Endometrial microvascular endothelial cells (primary cell): ENCODE data around the gene ZDHHC7. TPM values are rescaled to one million over a fixed set of nuclear protein-coding genes. Genes with fewer than 3 reads are reported as not detected.
"Not testable (repeated sequence)": the region's sequence is repeated elsewhere in the genome, so short reads cannot be mapped to it uniquely, and the experiment has no call there.

Source experiments
- in situ Hi-C: cut with HindIII; loops from 2 replicates; pipeline ENCODE4 v1.10.0; 2017; ENCODE audit warnings: low sequenced_read_pairs, low pct_unique_long_range_greater_than_20kb; ENCODE audit errors: inconsistent ontology term
- total RNA-seq: library from RNA; depleted of rRNA; stranded (reverse); fragments of >200 nt; gene quantifications from one replicate; pipeline ENCODE4 v1.2.3, GENCODE V29; 2015; ENCODE audit errors: inconsistent ontology term

Gene ZDHHC7
- total RNA-seq, 1 donor from 2014 or later: 51.4 TPM

DNA sequence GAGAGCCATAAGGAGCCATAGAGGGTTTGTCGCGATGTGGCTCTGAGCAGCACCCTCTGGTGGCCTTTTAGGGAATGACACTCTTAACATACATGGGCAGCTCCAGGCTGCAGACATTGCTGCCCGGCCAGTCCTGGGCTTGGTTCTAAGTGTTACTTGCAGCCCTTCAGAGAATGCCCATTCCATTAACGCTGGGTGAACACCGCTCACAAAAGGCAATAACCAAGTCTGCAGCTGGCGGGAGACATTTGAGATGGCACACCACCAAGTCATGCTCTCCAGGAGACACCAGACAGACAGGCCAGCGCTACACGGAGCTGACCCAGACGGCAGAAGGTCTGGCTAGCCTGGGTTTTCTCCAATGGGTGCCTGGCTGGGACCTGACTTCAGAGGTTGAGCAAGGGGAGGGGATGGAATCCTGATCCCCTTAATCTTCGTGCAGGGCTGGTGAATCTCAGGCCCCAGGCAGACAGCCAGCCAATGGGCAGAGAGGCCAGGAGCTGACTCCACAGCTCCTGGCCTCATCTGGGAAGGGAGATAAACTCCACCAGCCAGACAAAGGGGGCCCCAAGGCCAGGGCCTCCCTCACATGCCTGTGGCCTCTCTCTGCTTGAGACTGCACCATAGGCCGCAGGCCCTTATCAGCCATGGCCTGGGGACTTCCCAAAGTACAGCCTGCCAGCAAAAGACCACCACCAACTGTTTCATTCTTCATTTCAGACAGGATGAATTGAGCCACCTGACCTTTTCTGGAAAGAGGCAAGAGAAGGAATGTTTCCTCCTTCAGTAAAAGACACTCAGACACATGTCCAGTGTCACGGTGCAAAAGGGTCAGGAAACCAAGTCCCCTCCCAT lies 58.8 kb downstream of the ZDHHC7 start:
- in situ Hi-C loops: no loop called here

DNA sequence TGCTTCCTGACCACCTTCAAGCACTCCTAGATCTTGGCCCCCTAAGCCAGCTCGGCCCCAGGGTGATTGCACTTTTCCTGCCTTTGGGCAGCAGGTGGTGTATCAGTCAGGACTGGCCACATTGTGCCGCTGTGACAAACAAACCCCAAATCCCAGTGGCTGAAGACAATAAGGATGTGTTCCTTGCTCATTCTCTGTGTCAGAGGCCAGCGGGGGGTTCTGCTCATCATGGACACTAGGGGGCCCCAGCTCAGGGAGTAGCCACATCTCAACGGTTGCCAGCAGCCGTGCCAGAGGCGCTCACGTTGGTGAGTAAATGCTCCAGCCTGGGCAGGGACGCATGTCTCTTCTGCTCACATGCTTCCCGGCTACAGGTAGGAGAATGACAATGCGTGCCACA lies 60.4 kb downstream of the ZDHHC7 start:
- in situ Hi-C loops: no loop called here

DNA sequence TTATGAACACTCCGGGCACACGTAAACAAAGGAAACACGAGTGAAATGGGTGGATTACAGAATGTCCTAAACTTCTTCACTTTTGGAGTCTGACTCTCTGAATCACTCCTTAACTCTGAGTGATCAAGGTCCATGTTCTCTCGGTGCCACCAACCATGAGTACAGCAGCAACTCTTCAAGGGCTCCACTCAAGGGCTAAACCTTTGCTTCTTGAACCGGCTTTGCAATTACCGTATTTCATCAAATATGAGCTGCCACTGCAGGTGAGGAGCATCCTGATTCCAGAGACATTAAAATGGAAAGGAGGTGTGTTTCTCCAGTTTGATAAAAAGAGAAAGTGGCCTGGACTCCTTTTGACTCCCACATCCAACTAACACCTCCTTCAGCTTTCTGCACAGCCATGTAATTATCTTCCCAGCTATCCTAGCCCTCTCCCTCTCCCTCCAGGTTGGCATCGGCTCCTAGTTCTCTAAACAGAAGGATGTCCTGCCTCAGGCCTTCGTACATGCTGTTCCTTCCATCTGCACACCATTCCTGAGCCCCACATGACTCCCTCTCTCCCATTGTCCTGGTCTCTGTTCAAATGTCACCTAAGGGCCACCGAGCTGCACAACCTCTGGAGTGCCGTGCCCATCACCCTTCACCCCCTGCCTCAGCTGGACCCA lies 61.4 kb downstream of the ZDHHC7 start:
- in situ Hi-C loops: no loop called here

DNA sequence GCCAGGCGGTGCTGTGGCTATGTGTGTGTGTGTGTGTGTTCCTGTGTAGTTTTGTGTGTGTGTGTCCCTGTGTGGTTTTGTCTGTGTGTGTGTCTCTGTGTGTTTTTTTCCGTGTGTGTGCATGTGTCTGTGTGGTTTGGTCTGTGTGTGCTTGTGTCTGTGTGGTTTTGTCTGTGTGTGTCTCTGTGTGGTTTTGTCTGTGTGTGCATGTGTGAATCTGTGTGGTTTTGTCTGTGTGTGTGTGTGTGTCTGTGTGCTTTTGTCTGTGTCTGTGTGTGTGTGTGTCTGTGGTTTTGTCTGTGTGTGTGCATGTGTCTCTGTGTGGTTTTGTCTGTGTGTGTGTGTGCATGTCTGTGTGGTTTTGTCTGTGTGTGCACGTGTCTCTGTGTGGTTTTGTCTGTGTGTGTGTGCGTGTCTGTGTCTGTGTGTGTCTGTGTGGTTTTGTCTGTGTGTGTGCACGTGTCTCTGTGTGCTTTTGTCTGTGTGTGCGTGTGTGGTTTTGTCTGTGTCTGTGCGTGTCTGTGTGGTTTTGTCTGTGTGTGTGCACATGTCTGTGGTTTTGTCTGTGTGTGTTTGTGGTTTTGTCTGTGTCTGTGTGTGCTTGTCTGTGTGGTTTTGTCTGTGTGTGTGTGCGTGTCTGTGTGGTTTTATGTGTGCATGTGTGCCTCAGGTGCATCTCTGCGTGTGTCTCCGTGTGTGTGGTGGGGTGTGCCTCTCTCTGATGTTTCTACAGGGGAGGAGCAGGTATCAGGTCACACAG lies 62.3 kb downstream of the ZDHHC7 start:
- in situ Hi-C loops: no loop called here

DNA sequence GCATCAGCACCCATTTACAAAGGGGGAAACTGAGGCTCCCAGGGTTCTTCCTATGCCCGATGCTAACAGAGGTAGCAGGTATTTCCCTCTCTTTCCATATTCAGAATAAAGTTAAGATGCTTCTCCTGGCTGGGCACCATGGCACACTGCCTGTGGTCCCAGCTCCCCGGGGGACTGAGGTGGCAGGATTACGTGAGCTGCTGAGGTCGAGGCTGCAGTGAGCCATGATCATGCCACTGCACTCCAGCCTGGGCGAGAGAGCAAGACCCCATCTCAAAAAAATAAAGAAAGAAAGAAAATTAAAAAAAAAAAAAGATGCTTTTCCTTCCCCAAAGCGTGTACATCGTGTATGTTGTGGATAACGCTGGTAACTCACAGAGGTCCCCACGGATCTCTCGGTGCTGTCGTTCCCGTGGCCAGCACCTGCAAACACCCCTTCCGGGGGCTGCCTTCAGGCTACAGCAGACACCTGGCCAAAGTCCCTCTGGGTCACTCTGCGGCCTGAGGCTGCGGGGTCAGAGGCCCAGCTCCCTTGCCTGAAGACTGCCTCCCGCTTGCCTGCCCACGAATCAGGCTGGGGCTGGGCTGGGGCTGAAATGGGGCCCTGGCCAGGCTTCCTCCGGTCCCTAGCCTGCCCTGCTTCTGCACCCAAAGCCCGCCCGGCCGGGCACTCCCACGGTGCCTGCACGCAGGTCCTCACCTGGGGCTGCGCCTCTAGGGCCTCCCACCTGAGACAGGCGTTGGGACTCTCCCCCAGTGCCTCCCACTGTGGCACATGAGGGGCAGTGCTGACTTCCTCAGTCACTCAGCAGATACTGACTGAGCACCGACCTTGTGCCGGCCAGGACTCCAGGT lies 63.1 kb downstream of the ZDHHC7 start:
- in situ Hi-C loops: no loop called here

DNA sequence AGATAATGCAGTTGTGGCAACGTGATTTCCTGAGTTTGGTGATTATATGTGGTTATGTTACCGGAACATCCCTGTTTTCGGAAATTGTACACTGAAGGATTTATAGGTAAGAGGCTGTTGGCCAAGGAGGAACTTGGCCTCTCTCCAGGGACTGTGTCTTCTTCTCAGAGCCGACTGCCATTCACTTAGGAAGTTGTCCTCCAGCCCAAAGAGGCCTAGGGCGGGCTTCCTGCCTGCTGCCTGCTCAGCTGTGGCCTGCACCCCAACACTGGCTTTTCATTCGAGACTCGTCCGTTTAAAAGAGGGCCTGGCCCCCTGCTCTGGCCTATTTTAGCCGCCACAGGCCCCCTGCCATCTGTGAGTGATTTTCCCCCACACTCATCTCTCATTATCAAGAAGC lies 64.3 kb downstream of the ZDHHC7 start:
- in situ Hi-C loops: no loop called here

DNA sequence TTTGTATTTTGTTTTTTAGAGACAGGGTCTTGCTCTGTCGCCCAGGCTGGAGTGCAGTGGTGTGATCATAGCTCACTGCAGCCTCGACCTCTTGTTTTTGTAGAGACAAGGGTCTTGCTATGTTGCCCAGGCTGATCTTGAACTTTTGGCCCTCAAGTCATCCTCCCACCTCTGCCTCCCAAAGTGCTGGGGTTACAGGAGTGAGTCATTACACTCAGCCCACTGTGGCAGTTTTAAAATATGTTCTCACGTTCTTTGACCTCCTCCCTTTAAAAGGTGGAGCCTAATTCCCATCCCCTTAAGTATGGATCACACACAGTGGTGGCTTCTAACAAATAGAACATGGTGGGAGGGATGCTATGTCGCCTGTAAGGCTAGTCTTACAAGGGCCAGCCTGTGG lies 67.7 kb downstream of the ZDHHC7 start:
- in situ Hi-C loops: no loop called here

DNA sequence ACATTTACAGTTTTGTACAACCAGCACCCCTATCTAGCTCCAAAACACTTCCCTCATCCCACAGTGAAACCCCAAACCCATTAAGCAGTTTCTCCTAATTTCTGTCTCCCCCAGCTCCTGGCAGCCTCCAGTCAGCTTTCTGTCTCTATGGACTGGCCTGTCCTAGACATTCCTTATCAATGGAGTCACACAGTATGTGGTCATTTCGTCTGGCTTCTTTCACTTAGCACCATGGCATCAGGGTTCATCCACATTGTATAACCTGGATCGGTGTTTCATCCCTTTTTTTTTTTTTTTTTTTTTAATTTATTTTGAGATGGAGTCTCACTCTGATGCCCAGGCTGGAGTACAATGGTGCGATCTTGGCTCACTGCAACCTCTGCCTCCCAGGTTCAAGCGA lies 68.5 kb downstream of the ZDHHC7 start:
- in situ Hi-C loops: no loop called here

DNA sequence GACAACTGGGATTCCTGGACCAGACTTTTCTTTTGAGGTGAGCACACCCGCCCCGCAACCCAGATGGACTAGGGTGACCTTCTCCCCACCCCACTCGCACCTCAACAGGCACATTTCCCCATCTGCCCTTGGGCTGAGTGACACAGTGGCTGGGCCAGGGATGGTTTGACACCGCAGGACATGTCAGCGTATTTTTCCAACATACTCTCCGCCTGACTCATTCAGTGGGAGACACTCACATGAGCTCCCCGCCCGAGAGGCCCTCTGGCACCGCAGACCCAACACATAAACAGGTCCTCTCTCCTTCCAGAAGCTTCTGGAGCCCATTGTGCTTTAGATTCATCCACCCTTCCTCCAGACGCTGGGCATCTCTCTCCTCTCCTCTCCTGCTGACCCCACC lies 69.4 kb downstream of the ZDHHC7 start:
- in situ Hi-C loops: no loop called here

DNA sequence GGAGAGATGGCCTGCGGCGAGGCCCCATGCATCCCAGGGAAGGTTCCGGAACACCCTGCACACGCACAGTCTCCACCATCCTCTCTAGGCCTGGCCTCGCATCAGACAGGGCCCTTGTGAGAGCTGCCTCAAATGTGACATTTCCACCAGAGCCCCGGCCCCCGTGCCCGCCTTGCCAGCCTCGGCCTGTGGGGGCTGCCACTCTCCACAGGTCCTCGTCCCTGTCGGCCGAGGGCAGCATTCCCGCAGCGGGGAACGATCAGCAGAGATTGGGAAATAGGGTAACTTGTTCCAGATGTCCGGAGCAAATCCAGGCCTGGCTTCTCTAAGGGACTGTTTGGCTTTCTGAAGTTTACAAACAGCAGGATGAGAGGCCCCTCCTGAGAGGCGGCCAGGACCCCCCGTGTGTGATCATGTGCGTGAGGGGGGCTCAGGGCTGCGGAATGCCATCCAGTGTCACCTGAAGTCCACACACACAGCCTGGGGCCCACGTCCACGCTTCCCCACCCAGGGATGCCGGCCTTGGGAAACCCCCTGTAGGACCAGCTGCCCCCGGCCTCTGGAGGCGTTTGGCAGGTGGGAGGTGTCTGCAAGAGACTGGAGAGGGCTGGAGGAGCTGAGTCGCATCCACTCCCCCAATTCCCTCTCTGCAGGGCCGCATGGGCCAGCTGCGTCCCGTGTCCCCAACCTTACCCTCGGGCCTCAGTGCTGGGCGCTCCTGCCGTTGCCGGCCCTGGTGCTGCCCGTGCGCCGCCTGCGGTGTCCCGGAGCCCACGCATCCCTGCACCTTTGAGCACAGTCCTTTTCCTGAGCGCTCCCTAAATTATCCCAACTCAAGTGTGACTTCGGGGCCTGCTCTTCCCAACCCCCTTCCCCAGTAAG lies 70.4 kb downstream of the ZDHHC7 start:
- in situ Hi-C loops: no loop called here

DNA sequence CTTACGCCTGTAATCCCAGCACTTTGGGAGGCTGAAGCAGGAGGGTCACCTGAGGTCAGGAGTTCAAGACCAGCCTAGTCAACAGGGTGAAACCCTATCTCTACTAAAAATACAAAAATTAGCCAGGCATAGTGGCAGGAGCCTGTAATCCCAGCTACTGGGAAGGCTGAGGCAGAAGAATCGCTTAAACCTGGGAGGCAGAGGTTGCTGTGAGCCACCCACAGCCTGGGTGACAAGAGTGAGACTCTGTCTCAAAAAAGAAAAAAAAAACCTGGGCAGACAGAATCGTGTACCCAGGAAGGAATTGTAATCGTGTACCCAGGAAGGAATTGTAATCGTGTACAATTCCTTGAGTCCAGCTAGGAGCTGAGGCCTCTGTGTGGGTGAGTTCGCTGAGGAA lies 72.7 kb downstream of the ZDHHC7 start:
- in situ Hi-C loops: not testable (repeated sequence)

DNA sequence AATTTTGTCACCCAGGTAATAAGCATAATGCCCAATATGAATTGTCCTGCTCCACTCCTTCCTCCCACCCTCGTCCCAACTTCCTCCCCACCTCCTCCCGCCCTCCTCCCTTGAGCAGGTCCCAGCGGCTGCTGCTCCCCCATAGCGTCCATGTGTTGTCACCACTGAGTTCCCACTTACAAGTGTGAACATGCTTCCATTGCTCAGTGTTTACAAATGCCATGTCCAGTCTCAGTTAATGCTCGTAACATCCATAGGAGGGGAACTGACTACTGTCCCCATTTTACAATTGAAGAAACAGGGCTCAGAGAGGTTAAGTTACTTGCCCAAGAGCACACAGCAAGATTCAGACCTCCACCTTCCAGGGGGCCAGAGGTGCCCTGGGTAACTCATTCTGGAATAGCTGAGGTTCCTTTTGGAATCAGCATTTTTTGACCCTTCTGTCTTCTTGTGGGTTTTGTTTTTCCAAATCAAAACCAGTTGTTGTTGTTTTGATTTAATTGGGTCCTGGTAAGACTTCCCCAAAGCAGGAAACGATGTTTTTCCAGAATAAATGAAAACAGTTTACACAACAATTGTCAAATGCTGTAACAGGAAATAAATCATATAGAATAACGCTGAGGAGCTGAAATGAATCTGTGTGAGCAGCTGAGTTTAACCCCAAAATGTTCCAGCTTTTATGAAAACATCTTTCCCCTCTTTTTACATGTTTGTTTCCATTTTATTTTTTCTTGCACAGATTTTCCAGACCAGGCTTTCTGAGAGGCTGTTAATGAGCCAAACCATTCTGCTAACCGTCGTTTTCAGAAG lies 73.9 kb downstream of the ZDHHC7 start:
- in situ Hi-C loops: no loop called here

DNA sequence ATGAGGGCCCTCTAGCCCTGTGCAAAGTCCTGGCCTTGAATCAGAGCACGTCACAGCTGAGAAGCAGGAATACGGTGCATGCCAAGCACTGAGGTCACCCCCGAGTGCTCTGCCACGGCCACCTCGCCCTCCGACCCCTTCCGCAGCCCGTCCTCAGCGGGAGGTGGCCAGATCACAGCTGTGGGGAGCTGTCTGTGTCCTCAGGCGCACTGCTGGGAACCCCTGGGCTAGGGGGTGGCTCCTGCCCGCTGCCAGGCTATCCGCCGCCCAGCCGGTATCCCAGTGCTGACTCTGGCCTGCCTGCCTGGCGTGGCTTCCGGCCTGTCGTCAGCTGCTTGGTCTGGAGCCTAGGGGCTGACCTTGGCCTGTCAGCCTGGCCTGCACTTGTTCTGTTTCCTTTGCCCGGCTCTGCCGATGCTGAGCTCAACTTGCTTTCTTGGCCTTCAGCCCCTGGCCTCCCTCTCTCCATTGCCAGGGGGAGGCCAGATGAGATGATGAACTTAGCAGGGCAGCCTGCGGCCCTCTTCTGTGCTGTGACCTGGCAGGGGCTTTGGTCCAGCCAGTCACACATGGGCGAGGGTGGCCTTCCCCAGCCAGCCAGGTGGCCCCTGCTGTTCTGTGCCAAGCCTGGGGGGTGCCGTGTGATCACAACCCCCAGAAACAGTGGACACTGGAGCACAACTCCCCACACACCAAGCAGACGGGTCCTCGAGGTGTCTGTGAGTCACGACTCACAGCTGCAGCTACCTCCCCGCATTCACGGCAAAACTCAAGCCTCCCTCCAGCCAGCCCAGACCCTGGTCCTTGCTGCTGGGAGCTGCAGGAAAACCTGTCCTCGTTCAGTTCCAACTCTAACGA lies 77.3 kb downstream of the ZDHHC7 start:
- in situ Hi-C loops: no loop called here

DNA sequence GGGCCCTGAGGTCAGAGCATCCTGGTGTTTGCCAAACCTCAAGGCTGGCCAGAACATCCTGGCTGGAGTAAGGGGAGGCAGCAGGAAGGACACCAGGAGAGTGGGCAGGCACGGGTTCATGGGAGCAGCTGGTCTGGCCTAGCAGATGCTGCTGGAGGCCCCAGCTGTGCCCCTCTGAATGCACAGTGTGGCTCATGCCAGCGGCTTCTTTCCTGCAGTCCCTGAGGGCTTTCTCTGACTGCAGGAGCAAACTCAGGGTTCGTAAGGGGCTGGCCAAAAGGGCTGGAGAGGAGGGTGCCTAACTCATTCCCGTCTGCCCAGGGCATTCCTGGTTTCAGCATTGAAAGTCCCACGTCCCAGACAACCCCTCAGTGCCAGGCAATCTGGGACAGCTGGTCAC lies 78.7 kb downstream of the ZDHHC7 start:
- in situ Hi-C loops: no loop called here

DNA sequence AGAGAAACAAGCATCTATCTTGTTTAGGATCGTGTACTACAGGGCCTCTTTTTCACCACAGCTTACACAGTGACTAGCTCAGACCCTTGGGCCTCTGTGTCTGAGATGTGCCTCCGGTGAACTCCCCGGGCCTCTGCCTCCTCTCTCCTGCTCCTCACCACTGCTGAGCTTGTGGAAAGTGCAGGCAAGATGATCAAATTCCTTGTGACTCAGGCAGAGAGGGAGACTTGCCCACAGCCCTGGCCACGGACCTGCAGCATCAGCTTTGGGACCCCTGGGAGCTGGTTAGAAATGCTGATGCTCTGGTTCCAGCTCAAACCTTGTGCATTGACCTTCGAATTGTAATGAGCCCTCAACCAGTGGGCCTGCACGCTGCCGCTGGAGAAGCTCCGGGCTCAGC lies 79.8 kb downstream of the ZDHHC7 start:
- in situ Hi-C loops: no loop called here

DNA sequence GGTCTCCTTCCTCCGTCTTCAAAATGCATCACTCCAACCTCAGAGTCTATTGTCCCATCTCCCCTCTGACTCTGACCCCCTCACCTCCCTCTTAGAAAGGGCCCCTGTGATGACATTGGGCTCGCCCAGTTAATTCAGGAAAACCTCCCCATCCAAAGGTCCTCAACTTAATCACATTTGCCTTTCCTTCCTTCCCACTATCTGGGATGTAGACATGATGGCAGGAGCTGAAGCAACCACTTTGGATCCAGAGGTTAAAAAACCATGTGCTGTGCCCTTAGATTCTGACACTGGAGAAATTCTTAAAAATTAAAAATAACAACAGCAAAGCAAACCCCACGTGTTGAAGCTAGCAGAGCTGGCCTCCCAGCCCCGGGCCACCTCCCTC lies 80.2 kb downstream of the ZDHHC7 start:
- in situ Hi-C loops: no loop called here
